ENCODE data around the gene NAP1L4. TPM values are rescaled to one million over a fixed set of nuclear protein-coding genes. Genes with fewer than 3 reads are reported as not detected.

The NAP1L4 gene
- total and polyA plus RNA-seq, 9 donors: 54.4 to 136 (median 102) TPM

DNA sequence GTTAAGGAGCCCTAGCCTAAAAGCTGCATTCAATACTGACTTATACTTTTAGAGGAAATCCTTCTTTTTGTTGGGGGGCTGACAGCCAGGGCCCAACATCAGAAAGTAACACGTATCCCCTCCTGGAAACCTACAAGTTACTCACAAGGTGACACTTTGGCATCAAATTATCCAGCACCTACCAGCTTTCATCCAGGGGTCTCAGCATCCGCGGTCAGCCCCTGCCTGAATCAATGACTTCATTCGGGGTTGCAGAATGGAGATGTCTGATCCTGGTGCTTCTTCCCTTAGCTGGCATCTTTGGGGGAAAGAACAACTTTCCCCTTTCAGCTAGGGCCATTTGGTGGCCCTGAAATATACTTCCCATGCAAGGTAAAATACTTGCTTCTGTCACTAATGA, 5.3 kb upstream of the NAP1L4 start:
- WGBS, 3 donors: 79 to 88% (median 82%) methylated on average over 4 of the region's 4 CpGs
- peak in 2 of 5 donors; percentile 1 to 10 for DNase-seq
- Histone ChIP-seq H3K27me3 (no peaks in the 10 kb centered on the region), H3K9me3 (no peaks in the 10 kb centered on the region), H3K36me3 (no peaks in the 10 kb centered on the region), H3K4me3 (no peak overlapping the region), H3K4me1 (ENCODE audit: insufficient read depth) (no peaks in the 10 kb centered on the region), H3K27ac (no peak overlapping the region)
- intact Hi-C loops (cut with DNase I): no loop called here
- TF ChIP-seq POLR2A (IDR thresholded peaks at IDR 0.05) (no peak), EP300 (IDR thresholded peaks at IDR 0.05) (no peak), CTCF (IDR thresholded peaks at IDR 0.05) (no peak)

- Histone ChIP-seq H3K27me3 (no peaks in the 10 kb centered on the region), H3K9me3 (no peaks in the 10 kb centered on the region), H3K4me3 (no peak overlapping the region), H3K36me3 (no peaks in the 10 kb centered on the region), H3K4me1 (ENCODE audit: insufficient read depth) (no peaks in the 10 kb centered on the region), H3K27ac (no peak overlapping the region)
- WGBS, 3 donors: 66 to 74% (median 73%) methylated on average over 6 of the region's 6 CpGs
- DNase-seq: peak in 3 of 5 donors; percentile 5 to 24 (median 6)
- no peak for TF ChIP-seq CTCF (IDR thresholded peaks at IDR 0.05)
- TF ChIP-seq EP300 (IDR thresholded peaks at IDR 0.05): no peak
- TF ChIP-seq POLR2A (IDR thresholded peaks at IDR 0.05): no peak
- intact Hi-C loops (cut with DNase I): no loop called here
Measured at GRCh38 chr11:2996976-2997375, 4.8 kb upstream of the NAP1L4 start.

GRCh38 chr11:2995893-2996554, 3.9 kb upstream of the NAP1L4 start:
- intact Hi-C loops (cut with DNase I): no loop called here
- peak in 3 of 5 donors; percentile 5 to 21 (median 7) for DNase-seq

DNA sequence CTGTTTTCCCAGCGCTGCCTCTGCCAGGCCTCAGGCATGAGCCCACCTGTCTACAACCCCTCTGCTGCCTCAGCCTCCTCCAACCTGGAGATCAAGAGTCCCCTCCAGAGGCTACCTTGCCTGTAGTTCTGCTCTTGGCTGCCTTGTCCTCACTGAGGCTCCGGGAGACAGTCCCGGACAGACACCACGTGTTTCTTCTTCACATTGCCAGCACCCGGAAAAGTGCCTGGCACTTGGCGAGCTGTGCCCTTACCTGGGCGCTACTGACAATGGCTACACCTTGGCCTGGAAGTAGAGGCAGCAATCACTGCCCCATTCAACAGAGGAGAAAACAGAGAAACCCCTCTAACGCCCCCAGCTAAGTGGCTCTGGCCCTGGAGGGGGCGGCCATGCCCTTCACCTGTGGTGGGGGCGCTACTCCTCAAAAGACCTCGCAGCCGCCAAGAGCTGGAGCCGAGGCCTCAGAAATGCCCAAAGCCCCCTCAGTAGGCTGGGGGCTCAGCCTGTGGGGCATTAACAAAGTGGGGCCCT, 3.0 kb upstream of the NAP1L4 start:
- TF ChIP-seq CTCF (IDR thresholded peaks at IDR 0.05) (no peak), POLR2A (IDR thresholded peaks at IDR 0.05) (no peak), EP300 (IDR thresholded peaks at IDR 0.05) (no peak)
- intact Hi-C loops (cut with DNase I): no loop called here
- 70 to 82% (median 76%) methylated on average over 13 of the region's 13 CpGs for whole genome bisulfite sequencing, 3 donors
- no peak overlapping the region for H3K4me3 ChIP-seq
- H3K4me1 ChIP-seq (ENCODE audit: insufficient read depth): peaks cover 3% of the 10 kb centered on the region
- no peaks in the 10 kb centered on the region for H3K9me3 ChIP-seq
- no peaks in the 10 kb centered on the region for H3K27me3 ChIP-seq
- no peaks in the 10 kb centered on the region for H3K36me3 ChIP-seq
- peak in 1 of 5 donors; percentile 25 for DNase-seq
- H3K27ac ChIP-seq: no peak overlapping the region

More at GRCh38 chr11:2995893-2996554, 3.9 kb upstream of the NAP1L4 start:
- Histone ChIP-seq H3K27me3 (no peaks in the 10 kb centered on the region), H3K9me3 (no peaks in the 10 kb centered on the region), H3K27ac (no peak overlapping the region), H3K4me1 (ENCODE audit: insufficient read depth) (peaks cover under 1% of the 10 kb centered on the region), H3K4me3 (no peak overlapping the region), H3K36me3 (no peaks in the 10 kb centered on the region)
- TF ChIP-seq EP300 (IDR thresholded peaks at IDR 0.05) (no peak), POLR2A (IDR thresholded peaks at IDR 0.05) (no peak), CTCF (IDR thresholded peaks at IDR 0.05) (no peak)
- whole genome bisulfite sequencing, 3 donors: 76 to 91% (median 79%) methylated on average over 14 of the region's 14 CpGs
